Measurements from ENCODE around the gene UNC5C. TPM values are rescaled to one million over a fixed set of nuclear protein-coding genes. Genes with fewer than 3 reads are reported as not detected.

The UNC5C gene
- total and polyA plus RNA-seq, 10 donors = 0.43 to 15.7 (median 7.8) TPM

DNA sequence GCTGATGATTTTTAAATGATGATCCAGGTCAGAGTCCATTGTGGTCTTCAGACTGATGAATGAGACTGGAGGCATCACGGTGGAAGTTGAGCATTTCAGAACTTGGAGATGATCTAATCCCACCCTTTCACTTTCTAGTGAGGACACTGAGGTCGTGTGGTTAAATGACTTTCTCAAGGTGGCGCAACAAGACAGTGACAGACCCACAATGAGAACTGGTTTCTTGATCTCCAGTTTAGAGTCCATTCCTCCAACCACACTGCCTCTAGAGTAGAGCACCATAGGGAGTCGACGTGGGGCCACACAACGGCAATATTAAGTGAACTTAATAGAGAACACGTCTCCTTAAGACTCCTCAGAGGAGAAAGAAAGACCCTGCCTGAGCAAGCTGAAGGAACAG lies 381.0 kb downstream of the UNC5C start:
- Histone ChIP-seq H3K27me3 (replicated peaks in 1 of 7) (no peaks in the 10 kb centered on the region), H3K9me3 (no peaks in the 10 kb centered on the region), H3K27ac (no peak overlapping the region), H3K36me3 (no peaks in the 10 kb centered on the region), H3K4me1 (peaks cover 0 to 7% (median 4%) of the 10 kb centered on the region in 6 donors), H3K4me3 (no peak overlapping the region)
- DNase-seq = no peak
- intact Hi-C loops (cut with DNase I; ENCODE audit: low total_unique reads) = no loop called here
- TF ChIP-seq POLR2AphosphoS5 (IDR thresholded peaks at IDR 0.05) (no peak), POLR2A (IDR thresholded peaks at IDR 0.05) (no peak)
- TF ChIP-seq, protein P1, sequence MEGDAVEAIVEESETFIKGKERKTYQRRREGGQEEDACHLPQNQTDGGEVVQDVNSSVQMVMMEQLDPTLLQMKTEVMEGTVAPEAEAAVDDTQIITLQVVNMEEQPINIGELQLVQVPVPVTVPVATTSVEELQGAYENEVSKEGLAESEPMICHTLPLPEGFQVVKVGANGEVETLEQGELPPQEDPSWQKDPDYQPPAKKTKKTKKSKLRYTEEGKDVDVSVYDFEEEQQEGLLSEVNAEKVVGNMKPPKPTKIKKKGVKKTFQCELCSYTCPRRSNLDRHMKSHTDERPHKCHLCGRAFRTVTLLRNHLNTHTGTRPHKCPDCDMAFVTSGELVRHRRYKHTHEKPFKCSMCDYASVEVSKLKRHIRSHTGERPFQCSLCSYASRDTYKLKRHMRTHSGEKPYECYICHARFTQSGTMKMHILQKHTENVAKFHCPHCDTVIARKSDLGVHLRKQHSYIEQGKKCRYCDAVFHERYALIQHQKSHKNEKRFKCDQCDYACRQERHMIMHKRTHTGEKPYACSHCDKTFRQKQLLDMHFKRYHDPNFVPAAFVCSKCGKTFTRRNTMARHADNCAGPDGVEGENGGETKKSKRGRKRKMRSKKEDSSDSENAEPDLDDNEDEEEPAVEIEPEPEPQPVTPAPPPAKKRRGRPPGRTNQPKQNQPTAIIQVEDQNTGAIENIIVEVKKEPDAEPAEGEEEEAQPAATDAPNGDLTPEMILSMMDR (IDR thresholded peaks at IDR 0.05 in 8 of 11, conservative IDR thresholded peaks at IDR 0.05 in 3 of 11) = no peak
- WGBS, 5 donors = 73 to 88% (median 81%) methylated on average over 7 of the region's 7 CpGs

DNA sequence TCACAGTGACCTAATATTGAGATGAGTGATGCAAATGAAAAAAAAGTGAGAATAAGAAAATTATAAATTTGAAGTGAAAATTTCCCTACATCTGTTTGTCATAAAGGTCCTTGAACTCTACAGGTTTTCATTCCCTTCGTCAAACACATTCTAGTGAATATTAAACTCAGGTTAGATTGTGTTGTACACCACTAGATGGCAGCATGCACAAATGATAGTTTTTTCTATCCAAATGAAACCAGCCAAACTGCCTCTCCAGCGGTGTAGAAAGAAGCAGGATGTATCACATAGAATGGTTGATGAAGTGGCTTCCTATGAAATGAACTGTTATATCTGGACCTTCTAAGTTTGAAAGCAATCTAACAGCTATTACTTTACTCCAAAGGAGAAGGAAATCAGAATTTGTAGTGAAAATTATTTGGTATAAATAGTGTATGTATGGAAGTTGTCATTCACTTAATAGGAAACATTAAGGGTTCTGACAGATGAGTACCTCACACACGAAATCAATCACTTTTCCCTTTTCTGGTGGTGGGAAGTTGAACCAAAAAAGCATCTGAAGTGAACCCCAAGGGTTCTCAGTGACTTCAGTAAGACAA lies 382.7 kb downstream of the UNC5C start:
- Histone ChIP-seq H3K27ac (no peak overlapping the region), H3K4me3 (no peak overlapping the region), H3K27me3 (replicated peaks in 1 of 7) (no peaks in the 10 kb centered on the region), H3K36me3 (no peaks in the 10 kb centered on the region), H3K9me3 (no peaks in the 10 kb centered on the region), H3K4me1 (peaks cover 0 to 7% (median 4%) of the 10 kb centered on the region in 6 donors)
- no peak for DNase-seq
- TF ChIP-seq POLR2A (IDR thresholded peaks at IDR 0.05) = no peak
- TF ChIP-seq, protein P1 (IDR thresholded peaks at IDR 0.05 in 8 of 11, conservative IDR thresholded peaks at IDR 0.05 in 3 of 11) = peak in 10 of 11 experiments; percentile 9 to 73 (median 60)
- intact Hi-C loops (cut with DNase I; ENCODE audit: low total_unique reads) = no loop called here
- 11 to 21% (median 14%) methylated on average over 3 of the region's 3 CpGs for WGBS, 5 donors

DNA sequence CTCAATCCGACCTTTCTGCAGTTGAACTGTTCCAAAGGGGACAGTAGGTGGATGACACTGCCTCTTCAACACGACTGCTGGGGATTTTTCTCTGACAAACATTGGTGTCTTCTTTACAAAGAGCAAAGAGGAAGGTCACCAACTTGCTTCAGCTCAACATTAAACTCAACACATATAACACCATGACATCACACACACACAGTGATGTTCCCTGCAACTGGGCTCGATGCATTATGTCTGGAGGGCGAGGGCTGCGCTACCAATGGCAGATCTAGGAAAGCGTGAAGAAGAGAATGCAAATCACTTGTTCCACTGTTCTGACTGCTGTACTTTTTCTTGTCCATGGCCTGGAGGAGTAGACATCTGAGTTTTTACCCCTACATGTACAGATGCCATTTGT lies 385.9 kb downstream of the UNC5C start:
- peaks cover 0 to 7% (median 4%) of the 10 kb centered on the region in 6 donors for H3K4me1 ChIP-seq
- H3K4me3 ChIP-seq = no peak overlapping the region
- no peaks in the 10 kb centered on the region for H3K9me3 ChIP-seq
- DNase-seq = no peak
- no peaks in the 10 kb centered on the region for H3K27me3 ChIP-seq (replicated peaks in 1 of 7)
- TF ChIP-seq POLR2A (IDR thresholded peaks at IDR 0.05) (no peak), POLR2AphosphoS5 (IDR thresholded peaks at IDR 0.05) (no peak)
- TF ChIP-seq, protein P1 (IDR thresholded peaks at IDR 0.05 in 8 of 11, conservative IDR thresholded peaks at IDR 0.05 in 3 of 11) = no peak
- H3K36me3 ChIP-seq = no peaks in the 10 kb centered on the region
- no peak overlapping the region for H3K27ac ChIP-seq
- intact Hi-C loops (cut with DNase I; ENCODE audit: low total_unique reads) = no loop called here
- WGBS, 5 donors = 79 to 90% (median 82%) methylated on average over 6 of the region's 6 CpGs

DNA sequence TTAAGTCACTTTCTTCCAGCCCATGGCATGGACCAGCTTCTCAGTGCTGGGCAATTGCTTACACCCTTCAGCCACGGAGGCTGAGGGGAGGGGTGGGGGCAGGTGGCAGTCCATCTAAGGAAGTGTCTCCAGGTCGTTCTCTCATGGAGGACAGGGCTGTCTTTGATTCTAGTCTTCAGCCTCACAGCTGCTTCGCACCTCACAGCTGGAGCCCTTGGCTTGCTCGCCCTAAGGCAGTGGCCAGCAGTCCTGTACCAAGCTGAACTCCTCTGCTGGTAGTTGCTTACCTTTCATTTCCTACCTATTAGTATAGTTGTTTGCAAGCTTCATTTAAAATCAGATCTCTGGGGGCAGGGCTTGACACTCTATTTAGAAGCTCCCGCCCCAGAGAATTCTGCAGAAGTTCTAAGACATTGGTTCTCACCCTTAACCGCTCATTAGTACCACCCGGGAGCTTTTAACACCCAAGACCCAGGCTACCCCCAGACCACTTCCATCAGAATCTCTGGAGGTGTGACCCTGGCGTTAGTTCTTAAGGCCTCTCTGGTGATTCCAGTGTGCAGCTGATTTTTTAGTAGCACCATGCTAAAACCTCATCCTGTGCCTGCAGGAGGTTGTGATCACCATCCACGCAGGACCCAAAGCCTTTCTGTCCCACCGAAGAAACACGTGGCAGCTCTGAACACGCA lies 386.8 kb downstream of the UNC5C start:
- H3K27me3 ChIP-seq (replicated peaks in 1 of 7) = no peaks in the 10 kb centered on the region
- no peak overlapping the region for H3K27ac ChIP-seq
- TF ChIP-seq, protein P1 (IDR thresholded peaks at IDR 0.05 in 8 of 11, conservative IDR thresholded peaks at IDR 0.05 in 3 of 11) = no peak
- TF ChIP-seq POLR2AphosphoS5 (IDR thresholded peaks at IDR 0.05) (no peak), POLR2A (IDR thresholded peaks at IDR 0.05) (no peak)
- intact Hi-C loops (cut with DNase I; ENCODE audit: low total_unique reads) = no loop called here
- no peak overlapping the region for H3K4me3 ChIP-seq
- H3K36me3 ChIP-seq = no peaks in the 10 kb centered on the region
- no peak for DNase-seq
- no peaks in the 10 kb centered on the region for H3K9me3 ChIP-seq
- H3K4me1 ChIP-seq = peaks cover 0 to 7% (median 4%) of the 10 kb centered on the region in 6 donors
- 79 to 83% (median 80%) methylated on average over 12 of the region's 12 CpGs for WGBS, 5 donors

All from spleen (tissue), 11 donors.